ENCODE results near the gene NR2F1.

DNA sequence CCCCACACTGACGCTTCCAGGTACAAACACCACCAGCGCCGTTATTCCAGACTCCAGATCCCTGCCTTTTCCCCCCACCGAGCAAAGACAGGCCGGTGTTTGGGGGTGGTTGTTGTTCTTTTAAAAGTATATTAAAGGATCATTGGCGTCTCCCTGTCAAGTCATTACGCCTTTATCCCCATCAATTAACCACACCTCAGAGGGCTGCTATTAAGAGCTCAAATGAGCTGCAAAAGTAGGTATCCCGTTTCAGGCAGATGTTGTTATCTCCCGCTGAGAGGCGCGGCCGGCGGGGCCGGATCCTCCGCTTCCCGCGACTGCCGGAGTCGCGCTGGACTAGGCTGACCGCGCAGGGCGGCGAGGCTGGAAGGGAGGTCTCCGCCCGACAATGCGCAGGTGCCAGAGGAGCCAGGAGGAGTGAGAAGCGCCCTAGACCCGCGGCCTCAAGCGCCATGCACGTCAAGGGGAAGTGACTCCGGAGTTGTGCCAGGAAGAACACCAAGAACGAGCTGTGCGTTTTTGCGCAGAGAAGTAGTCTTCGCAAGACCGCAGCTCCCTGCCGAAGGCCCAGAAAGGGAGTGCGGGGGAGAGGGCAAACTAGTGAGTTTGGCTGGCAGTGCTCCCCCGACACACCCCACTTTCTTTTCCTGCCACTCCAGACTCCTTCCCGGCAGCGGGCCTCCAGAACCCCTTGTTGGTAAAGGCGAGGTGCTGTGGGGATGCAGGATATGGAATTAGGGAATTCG is 10.2 kb upstream of the NR2F1 start:
- no peak for TF ChIP-seq CTCF (IDR thresholded peaks at IDR 0.05; ENCODE audit: poor library complexity)
- TF ChIP-seq EZH2phosphoT487 (IDR thresholded peaks at IDR 0.05; ENCODE audit: low read depth, severe bottlenecking, unreplicated experiment) = peak; percentile 38
